Spleen (tissue), 3 donors: ENCODE data around the gene MORF4L1.

Source experiments
- POLR2A ChIP-seq, 3 donors: fragments of 450-650 bp; IDR thresholded peaks; one replicate each; pipeline ENCODE4 v1.5.1; 2017; ENCODE audit warnings: antibody characterized with exemption in 3 of 3, mild to moderate bottlenecking in 1 of 3
- POLR2AphosphoS5 ChIP-seq, 3 donors: sonication (generic); formaldehyde crosslinking; IDR thresholded peaks; one replicate each; pipeline ENCODE4 v1.5.1; 2017; ENCODE audit warnings: antibody characterized with exemption in 3 of 3

DNA sequence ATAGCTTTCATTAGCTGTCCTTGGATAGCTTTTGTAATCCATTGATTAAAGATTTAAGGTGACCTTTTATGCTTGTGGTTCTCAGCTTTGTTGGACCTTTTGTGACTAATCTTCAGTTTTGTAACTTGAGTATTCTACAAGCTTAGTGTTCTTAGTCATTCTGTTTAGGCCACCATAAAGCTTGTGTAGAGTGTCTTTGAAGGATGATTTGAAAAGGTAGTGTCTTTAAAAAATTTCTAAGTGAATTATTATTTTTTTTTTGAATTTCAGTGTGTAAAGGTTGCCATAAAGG is 7.5 kb downstream of the MORF4L1 start:
- TF ChIP-seq POLR2A (IDR thresholded peaks at IDR 0.05) = no peak
- TF ChIP-seq POLR2AphosphoS5 (IDR thresholded peaks at IDR 0.05) = no peak
